DMS53 (cell line): Measurements from ENCODE around the gene CGNL1.

ENCODE experiments used
- DNase-seq: peaks from one replicate; lab custom pipeline; 2025; lab: John Stamatoyannopoulos, UW

CGNL1 gene

GRCh38 chr15:57550640-57551039 lies 174.3 kb downstream of the CGNL1 start:
- DNase-seq: no peak

DNA sequence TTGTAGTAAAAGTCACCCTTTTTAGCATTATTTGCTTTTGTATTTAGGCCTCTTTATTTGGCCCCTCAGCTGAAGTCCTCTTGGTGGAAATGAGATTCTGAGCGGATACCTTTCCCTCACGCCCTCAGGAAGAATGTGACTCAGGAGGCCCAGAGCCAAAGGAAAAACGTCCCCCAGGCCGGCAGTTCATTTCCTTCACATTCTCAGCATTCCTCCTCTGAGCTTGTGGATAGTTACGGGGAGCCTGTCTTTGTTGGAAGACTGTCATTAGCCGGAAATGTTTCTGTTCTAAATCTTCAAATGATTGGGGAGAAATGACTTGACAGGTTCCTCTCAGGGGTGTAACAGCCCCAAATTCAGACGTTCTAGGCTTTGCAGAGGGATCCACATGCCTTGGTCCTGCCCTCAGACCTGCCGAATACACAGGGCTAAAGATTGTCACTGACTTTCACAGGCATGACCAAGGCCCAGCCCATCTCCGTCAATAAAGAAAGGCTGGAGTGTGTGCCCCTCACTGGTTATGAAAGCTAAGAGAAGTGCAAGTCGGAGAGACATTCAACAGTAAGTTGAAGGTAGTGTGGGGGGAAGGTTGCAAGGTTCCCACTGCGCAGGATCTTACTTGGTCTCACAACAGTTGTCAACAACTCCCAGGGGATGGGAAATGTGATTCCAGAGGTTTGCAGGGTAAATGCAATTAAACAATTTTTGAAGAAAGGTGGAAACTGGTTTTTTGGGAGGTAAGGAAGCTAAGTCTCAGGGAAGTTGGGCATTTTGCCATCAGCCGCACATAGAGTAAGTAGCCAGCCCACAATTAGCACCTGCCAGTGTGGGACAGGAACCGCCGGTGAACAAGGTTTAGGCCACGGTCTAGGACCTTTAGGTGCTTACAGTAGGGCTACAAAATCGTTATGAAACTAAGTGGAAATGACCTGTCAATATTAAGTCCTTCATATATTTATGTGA lies 175.7 kb downstream of the CGNL1 start:
- no peak for DNase-seq

- DNase-seq: no peak
Measured at GRCh38 chr15:57552678-57553334, 176.5 kb downstream of the CGNL1 start.

DNA sequence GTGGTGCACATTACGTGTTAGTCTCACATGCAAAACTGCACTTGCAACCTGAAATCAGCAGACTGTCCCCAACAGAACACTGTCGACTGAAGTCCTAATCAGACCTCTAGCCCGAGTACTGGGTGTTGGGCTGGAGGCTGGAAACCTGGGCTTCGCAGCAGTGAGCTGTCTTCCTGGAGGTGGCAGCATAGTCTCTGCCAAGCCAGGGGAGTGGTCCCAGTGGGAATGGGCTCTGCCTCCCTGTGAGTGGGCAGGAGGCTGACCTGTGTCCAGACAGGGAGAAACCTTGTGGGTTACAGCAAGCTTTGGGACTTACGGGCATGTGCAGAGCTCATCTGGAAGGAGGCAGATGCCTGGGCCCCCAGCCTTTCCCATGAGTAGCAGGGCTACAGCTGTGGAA lies 177.2 kb downstream of the CGNL1 start:
- DNase-seq: no peak

DNA sequence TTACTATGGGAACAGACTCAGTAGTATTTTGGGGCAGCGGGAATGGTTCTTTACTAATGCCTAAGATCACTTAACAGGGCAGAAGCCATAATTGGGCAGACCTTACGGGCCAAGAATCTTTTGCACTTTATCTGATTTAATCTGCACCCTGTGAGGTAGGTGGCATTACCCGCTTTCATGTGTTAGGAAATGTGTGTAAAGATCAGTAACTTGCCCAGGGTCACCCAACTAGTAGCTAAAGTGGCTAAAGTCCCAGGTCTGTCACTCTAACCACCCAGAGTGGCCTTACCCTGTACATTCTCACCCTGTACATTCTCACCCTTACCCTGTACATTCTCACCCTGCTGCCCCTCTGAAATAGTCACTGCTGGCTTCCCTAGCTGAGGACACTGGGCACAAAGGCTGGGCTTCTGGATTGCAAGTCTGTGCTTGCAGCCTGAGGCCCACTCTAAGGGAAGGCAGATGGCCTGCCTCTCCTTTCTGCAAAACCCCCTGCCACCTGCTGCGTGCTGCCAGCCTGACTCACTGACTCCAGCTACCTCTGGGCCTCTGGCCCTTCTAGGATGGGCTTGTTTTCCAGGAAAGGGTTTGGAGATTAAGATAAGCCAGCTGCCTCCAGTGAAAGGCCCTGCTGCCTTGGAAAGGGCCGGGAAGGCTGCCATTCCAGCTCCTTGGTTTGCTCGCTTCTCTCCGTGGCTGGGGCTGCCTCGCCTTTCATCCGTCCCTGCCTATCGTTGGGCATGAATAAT lies 177.9 kb downstream of the CGNL1 start:
- peak; percentile 29 for DNase-seq

DNA sequence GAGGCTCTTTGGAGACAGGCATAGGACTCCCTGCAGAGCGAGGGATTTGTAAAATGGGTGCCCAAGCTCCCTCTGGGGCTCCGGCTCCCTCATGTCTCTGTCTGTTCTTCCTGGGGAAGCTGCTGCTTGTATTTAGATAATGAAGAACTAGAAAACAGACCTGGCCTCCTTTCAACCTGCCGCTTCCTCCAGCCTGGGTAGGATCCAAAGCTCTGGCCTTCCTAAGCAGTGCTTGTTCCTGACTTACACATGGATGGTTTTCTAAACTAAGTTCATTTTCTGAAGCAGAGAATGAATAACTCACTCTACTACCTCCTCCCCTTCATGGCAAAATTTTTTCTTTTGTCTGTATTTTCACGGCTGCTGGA lies 178.5 kb downstream of the CGNL1 start:
- DNase-seq: no peak

- DNase-seq: no peak
Measured at GRCh38 chr15:57555270-57555669, 179.0 kb downstream of the CGNL1 start.

- no peak for DNase-seq
Measured at GRCh38 chr15:57556040-57556439, 179.7 kb downstream of the CGNL1 start.

DNA sequence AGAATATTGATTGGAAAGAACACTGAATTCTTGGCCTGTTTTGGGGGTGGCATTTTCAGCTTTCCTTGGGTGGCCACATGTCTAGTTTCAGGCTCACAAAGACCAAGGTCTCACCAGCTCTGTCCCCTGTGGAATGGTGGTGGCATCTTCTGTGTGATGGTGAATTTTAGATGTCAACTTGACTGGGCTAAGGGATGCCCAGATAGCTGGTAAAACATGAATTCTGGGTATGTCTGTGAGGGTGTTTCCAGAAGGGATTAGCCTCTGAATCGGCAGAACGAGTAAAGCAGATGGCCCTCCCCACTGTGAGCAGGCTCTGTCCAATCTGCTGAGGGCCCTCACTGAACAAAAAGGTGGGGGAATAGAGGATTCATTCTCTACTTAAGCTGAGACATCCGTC lies 181.0 kb downstream of the CGNL1 start:
- no peak for DNase-seq

- DNase-seq: no peak
Measured at GRCh38 chr15:57557810-57558209, 181.5 kb downstream of the CGNL1 start.

DNA sequence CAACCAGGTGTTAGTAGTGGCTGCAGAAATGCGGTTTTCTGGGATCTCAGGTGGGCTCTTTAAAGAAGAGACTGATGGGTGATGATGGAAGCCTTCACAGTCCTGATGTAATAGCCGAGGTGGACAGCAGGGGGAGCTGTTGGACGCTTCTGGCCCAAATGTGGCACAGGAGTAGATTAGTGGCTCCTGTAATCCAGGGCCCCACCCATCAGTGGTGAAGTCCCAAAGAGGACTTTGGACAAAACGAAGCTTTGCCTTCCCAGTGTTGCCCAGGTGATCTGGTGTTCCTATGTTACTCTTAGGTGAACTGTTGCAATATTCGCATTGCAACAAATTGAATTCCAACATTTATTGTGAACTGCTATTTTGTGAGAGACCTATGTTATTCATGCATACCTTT lies 183.6 kb downstream of the CGNL1 start:
- peak; percentile 63 for DNase-seq

- DNase-seq: peak; percentile 78
Measured at GRCh38 chr15:57561041-57561711, 184.9 kb downstream of the CGNL1 start.

- no peak for DNase-seq
Measured at GRCh38 chr15:57562196-57562769, 186.0 kb downstream of the CGNL1 start.

DNA sequence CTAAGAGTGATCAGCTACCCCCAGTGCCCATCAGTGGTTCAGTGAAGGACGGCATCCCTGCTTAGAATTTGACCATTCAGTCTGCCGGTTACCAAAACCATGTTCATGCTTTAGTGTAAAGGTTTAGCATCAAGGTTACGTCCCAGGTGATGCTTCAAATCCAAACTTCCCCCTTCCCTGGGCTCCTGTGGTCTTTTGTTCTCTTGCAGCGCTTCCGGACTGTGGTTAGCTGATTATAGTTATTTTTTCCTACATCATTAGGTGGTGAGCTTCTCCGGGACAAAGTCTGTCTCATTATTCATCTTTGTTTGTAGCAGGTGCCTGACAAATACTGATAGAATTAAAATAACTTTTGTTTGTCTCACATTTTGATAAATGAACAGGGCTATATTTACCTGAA lies 187.1 kb downstream of the CGNL1 start:
- no peak for DNase-seq

GRCh38 chr15:57565311-57565710 lies 189.0 kb downstream of the CGNL1 start:
- peak; percentile 68 for DNase-seq

GRCh38 chr15:57566834-57567233 lies 190.5 kb downstream of the CGNL1 start:
- no peak for DNase-seq

DNA sequence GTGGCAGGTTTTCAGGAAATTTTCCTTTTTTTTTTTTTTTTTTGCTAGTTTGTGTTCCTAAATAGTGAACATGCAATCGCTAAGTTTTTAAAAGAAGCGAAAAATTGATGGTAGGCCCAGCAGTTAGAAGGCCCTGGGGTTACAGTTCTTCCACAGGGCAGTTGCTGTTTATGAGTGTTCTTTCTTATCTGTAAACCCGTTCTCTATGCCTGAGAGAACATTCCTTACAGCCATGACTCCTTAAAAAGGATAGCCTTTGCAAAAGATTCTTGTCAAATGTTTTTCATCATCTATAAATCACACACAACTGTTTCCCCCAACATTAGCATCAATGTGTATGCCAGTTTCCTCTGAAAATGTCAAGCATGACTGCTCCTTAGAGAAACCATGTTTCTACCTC lies 191.6 kb downstream of the CGNL1 start:
- no peak for DNase-seq

- DNase-seq: no peak
Measured at GRCh38 chr15:57568299-57568698, 192.0 kb downstream of the CGNL1 start.

DNA sequence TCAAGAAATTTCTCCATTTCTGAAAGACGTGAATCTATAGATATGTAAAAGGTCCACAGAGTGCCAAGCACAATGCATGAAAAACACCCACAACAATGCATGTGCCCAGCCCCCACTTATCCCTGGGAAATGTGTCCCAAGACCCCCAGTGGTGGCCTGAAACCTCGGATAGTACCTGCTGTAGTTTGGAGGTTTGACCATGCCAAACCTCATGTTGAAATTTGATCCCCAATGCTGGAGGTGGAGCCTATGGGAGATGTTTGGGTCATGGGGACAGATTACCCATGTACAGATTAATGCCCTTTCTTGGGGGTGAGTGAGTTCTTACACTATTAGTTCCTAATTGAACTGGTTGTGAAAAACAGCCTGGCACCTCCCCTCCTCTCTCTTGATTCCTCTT lies 194.0 kb downstream of the CGNL1 start:
- no peak for DNase-seq

DNA sequence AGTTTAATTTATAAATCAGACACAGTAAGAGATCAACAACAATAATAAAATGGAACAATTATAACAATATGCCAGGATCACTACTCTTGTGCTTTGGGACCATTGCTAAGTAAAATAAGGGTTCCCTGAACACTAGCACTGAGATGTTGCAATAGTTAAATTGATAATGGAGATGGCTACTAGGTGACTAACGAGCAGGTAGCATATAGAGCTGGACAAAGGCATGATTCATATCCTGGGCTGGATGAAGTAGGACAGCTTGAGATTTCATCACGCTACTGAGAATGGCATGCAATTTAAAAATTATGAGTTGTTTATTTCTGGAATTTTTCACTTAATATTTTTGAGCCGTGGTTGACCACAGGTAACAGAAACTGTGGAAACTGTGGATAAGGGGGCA lies 194.7 kb downstream of the CGNL1 start:
- peak; percentile 8 for DNase-seq

DNA sequence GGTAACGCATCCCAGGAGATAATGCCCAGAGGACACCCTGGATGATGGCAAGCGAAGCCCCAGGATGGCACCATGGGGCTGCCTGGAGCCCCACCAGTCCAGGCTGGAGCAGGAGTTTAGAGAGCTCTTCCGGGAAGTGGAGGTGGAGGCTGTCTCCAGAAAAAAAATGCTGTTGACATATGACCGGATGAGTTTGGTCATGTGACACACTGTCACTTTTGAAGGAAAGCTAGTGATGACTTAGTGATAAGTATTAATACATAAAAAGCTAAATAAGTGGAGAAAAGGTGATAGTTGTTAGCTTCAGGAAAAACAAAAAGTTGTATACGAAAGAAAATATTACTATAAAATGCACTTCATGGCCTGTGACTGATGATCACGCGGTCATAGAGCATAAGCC lies 195.4 kb downstream of the CGNL1 start:
- no peak for DNase-seq

DNA sequence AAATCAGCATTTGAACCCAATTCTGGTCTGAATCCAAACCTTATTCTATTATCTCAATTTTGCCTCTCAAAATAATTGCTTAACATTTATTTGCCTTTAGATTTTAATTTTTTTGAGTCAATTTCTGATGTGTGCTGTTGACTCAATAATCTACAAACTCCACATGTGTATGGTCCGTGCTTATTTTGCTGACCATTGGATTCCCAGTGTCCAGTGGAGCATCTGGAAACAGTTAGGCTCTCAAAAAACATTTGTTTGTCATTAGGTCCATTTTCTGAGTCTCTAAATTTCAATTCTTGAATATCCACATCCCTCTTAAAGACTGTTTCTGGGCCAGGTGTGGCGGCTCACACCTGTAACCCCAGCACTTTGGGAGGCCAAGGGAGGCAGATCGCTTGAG lies 196.2 kb downstream of the CGNL1 start:
- no peak for DNase-seq
